Measurements from ENCODE around the gene ZNF672. TPM values are rescaled to one million over a fixed set of nuclear protein-coding genes. Genes with fewer than 3 reads are reported as not detected.

Gene ZNF672
- total and polyA plus RNA-seq, 5 donors: 29.3 to 52.7 (median 36.8) TPM

- Histone ChIP-seq H3K4me1 (ENCODE audit: control insufficient read depth, insufficient read depth, low read length) (peaks cover 9% of the 10 kb centered on the region), H3K27ac (ENCODE audit: low read length) (peak overlapping the region; percentile 97), H3K9me3 (ENCODE audit: control insufficient read depth, low read length) (no peaks in the 10 kb centered on the region), H3K4me3 (ENCODE audit: low read length) (peak overlapping the region; percentile 74), H3K27me3 (ENCODE audit: control insufficient read depth, insufficient read depth) (no peaks in the 10 kb centered on the region)
- DNase-seq (peak; percentile 95 to 98 (median 97)), ATAC-seq (peak; percentile 91 to 92)
- intact Hi-C loops (cut with DNase I): loop anchor here in 1 of 4 donors (2.0 kb wide), 1 partner anchor 20 kb away; the partner anchor contains the start of gene ZNF692
- WGBS: under 1% methylated on average over 82 of the region's 82 CpGs
These were observed 538 bp downstream of the ZNF672 start for GRCh38 chr1:248838357-248839167.

GRCh38 chr1:248839168-248839555 is 1.1 kb downstream of the ZNF672 start:
- no peaks in the 10 kb centered on the region for H3K9me3 ChIP-seq (ENCODE audit: control insufficient read depth, low read length)
- 17% methylated on average over 10 of the region's 10 CpGs for WGBS
- intact Hi-C loops (cut with DNase I): loop anchor here in 1 of 4 donors (2.0 kb wide), 1 partner anchor 20 kb away; the partner anchor contains the start of gene ZNF692
- DNase-seq (no peak), ATAC-seq (no peak)
- H3K4me1 ChIP-seq (ENCODE audit: control insufficient read depth, insufficient read depth, low read length): peaks cover 9% of the 10 kb centered on the region
- peak overlapping the region; percentile 74 for H3K4me3 ChIP-seq (ENCODE audit: low read length)
- peak overlapping the region; percentile 97 for H3K27ac ChIP-seq (ENCODE audit: low read length)
- no peaks in the 10 kb centered on the region for H3K27me3 ChIP-seq (ENCODE audit: control insufficient read depth, insufficient read depth)

GRCh38 chr1:248840946-248841345 is 2.9 kb downstream of the ZNF672 start:
- peaks cover 9% of the 10 kb centered on the region for H3K4me1 ChIP-seq (ENCODE audit: control insufficient read depth, insufficient read depth, low read length)
- H3K27ac ChIP-seq (ENCODE audit: low read length): no peak overlapping the region
- no peak overlapping the region for H3K4me3 ChIP-seq (ENCODE audit: low read length)
- intact Hi-C loops (cut with DNase I): no loop called here
- ATAC-seq: no peak
- no peak for DNase-seq
- H3K9me3 ChIP-seq (ENCODE audit: control insufficient read depth, low read length): no peaks in the 10 kb centered on the region
- 91% methylated on average over 4 of the region's 4 CpGs for WGBS
- no peaks in the 10 kb centered on the region for H3K27me3 ChIP-seq (ENCODE audit: control insufficient read depth, insufficient read depth)

GRCh38 chr1:248841702-248842395 is 3.8 kb downstream of the ZNF672 start:
- Histone ChIP-seq H3K9me3 (ENCODE audit: control insufficient read depth, low read length) (no peaks in the 10 kb centered on the region), H3K4me1 (ENCODE audit: control insufficient read depth, insufficient read depth, low read length) (peaks cover 9% of the 10 kb centered on the region), H3K4me3 (ENCODE audit: low read length) (no peak overlapping the region), H3K27me3 (ENCODE audit: control insufficient read depth, insufficient read depth) (no peaks in the 10 kb centered on the region), H3K27ac (ENCODE audit: low read length) (no peak overlapping the region)
- DNase-seq (peak; percentile 43 to 74 (median 73)), ATAC-seq (no peak)
- 33% methylated on average over 12 of the region's 12 CpGs for WGBS
- intact Hi-C loops (cut with DNase I): no loop called here

- Histone ChIP-seq H3K4me1 (ENCODE audit: control insufficient read depth, insufficient read depth, low read length) (peaks cover 9% of the 10 kb centered on the region), H3K4me3 (ENCODE audit: low read length) (no peak overlapping the region), H3K27me3 (ENCODE audit: control insufficient read depth, insufficient read depth) (no peaks in the 10 kb centered on the region), H3K9me3 (ENCODE audit: control insufficient read depth, low read length) (no peaks in the 10 kb centered on the region), H3K27ac (ENCODE audit: low read length) (no peak overlapping the region)
- intact Hi-C loops (cut with DNase I): no loop called here
- DNase-seq (no peak), ATAC-seq (no peak)
- 81% methylated on average over 8 of the region's 8 CpGs for WGBS
These were observed 4.8 kb downstream of the ZNF672 start for GRCh38 chr1:248842781-248843331.

GRCh38 chr1:248843687-248844086 is 5.7 kb downstream of the ZNF672 start:
- no peak overlapping the region for H3K27ac ChIP-seq (ENCODE audit: low read length)
- no peak for DNase-seq
- H3K4me3 ChIP-seq (ENCODE audit: low read length): no peak overlapping the region
- no peak for ATAC-seq
- intact Hi-C loops (cut with DNase I): no loop called here
- WGBS: 83% methylated on average over 3 of the region's 3 CpGs
- H3K27me3 ChIP-seq (ENCODE audit: control insufficient read depth, insufficient read depth): no peaks in the 10 kb centered on the region
- H3K9me3 ChIP-seq (ENCODE audit: control insufficient read depth, low read length): no peaks in the 10 kb centered on the region
- H3K4me1 ChIP-seq (ENCODE audit: control insufficient read depth, insufficient read depth, low read length): peaks cover 9% of the 10 kb centered on the region

GRCh38 chr1:248844526-248844925 is 6.5 kb downstream of the ZNF672 start:
- H3K27me3 ChIP-seq (ENCODE audit: control insufficient read depth, insufficient read depth): no peaks in the 10 kb centered on the region
- no peak overlapping the region for H3K4me3 ChIP-seq (ENCODE audit: low read length)
- ATAC-seq (no peak), DNase-seq (no peak)
- H3K4me1 ChIP-seq (ENCODE audit: control insufficient read depth, insufficient read depth, low read length): peaks cover 6% of the 10 kb centered on the region
- WGBS: 86% methylated on average over 8 of the region's 8 CpGs
- intact Hi-C loops (cut with DNase I): no loop called here
- no peak overlapping the region for H3K27ac ChIP-seq (ENCODE audit: low read length)
- no peaks in the 10 kb centered on the region for H3K9me3 ChIP-seq (ENCODE audit: control insufficient read depth, low read length)

- Histone ChIP-seq H3K27me3 (ENCODE audit: control insufficient read depth, insufficient read depth) (no peaks in the 10 kb centered on the region), H3K9me3 (ENCODE audit: control insufficient read depth, low read length) (no peaks in the 10 kb centered on the region), H3K4me1 (ENCODE audit: control insufficient read depth, insufficient read depth, low read length) (peaks cover 2% of the 10 kb centered on the region), H3K4me3 (ENCODE audit: low read length) (no peak overlapping the region), H3K27ac (ENCODE audit: low read length) (no peak overlapping the region)
- WGBS: 91% methylated on average over 76 of the region's 76 CpGs
- intact Hi-C loops (cut with DNase I): no loop called here
- DNase-seq: peak in 2 of 3 donors; percentile 53 to 56
- ATAC-seq: no peak
These were observed 9.3 kb downstream of the ZNF672 start for GRCh38 chr1:248847181-248847955.

GRCh38 chr1:248847956-248848561 is 10.0 kb downstream of the ZNF672 start:
- 94% methylated on average over 72 of the region's 72 CpGs for WGBS
- H3K27ac ChIP-seq (ENCODE audit: low read length): no peak overlapping the region
- ATAC-seq: no peak
- no peaks in the 10 kb centered on the region for H3K27me3 ChIP-seq (ENCODE audit: control insufficient read depth, insufficient read depth)
- peak in 1 of 3 donors; percentile 53 for DNase-seq
- no peaks in the 10 kb centered on the region for H3K9me3 ChIP-seq (ENCODE audit: control insufficient read depth, low read length)
- H3K4me1 ChIP-seq (ENCODE audit: control insufficient read depth, insufficient read depth, low read length): no peaks in the 10 kb centered on the region
- intact Hi-C loops (cut with DNase I): no loop called here
- H3K4me3 ChIP-seq (ENCODE audit: low read length): no peak overlapping the region

- ATAC-seq: no peak
- Histone ChIP-seq H3K4me3 (ENCODE audit: low read length) (no peak overlapping the region), H3K9me3 (ENCODE audit: control insufficient read depth, low read length) (no peaks in the 10 kb centered on the region), H3K27ac (ENCODE audit: low read length) (no peak overlapping the region), H3K27me3 (ENCODE audit: control insufficient read depth, insufficient read depth) (no peaks in the 10 kb centered on the region), H3K4me1 (ENCODE audit: control insufficient read depth, insufficient read depth, low read length) (no peaks in the 10 kb centered on the region)
- no peak for DNase-seq
- intact Hi-C loops (cut with DNase I): no loop called here
- WGBS: 94% methylated on average over 8 of the region's 8 CpGs
These were observed 10.6 kb downstream of the ZNF672 start for GRCh38 chr1:248848602-248849001.
